IMR-90 (cell line): ENCODE data around the gene MEIOB.

ENCODE experiments used
- CHD1 ChIP-seq: IDR thresholded peaks from 2 replicates; pipeline ENCODE4 v1.6.1; 2012; ENCODE audit warnings: low read depth, low read length, improper control_type of control experiment
- CTCF ChIP-seq: conservative IDR thresholded peaks from 2 replicates; pipeline ENCODE4 v1.5.1; 2012; ENCODE audit warnings: mild to moderate bottlenecking, low read depth, low read length, improper control_type of control experiment
- POLR2A ChIP-seq: IDR thresholded peaks from 2 replicates; pipeline ENCODE4 v1.6.1; 2012; ENCODE audit warnings: mild to moderate bottlenecking, low read depth, low read length
- RAD21 ChIP-seq: IDR thresholded peaks from 2 replicates; pipeline ENCODE4 v1.6.1; 2012; ENCODE audit warnings: low read length, improper control_type of control experiment
- RCOR1 ChIP-seq: IDR thresholded peaks from 2 replicates; pipeline ENCODE4 v1.6.1; 2012; ENCODE audit warnings: mild to moderate bottlenecking, low read length, improper control_type of control experiment; ENCODE audit not compliant: insufficient replicate concordance
- USF2 ChIP-seq: fragments of 150-350 bp; IDR thresholded peaks from 2 replicates; pipeline ENCODE4 v1.6.1; 2017; ENCODE audit warnings: mild to moderate bottlenecking, antibody characterized with exemption, low read length, low read depth

GRCh38 chr16:1815461-1815860 lies 56.5 kb downstream of the MEIOB start:
- TF ChIP-seq CTCF = no peak
- no peak for TF ChIP-seq RCOR1
- TF ChIP-seq RAD21 = no peak
- no peak for TF ChIP-seq CHD1
- TF ChIP-seq POLR2A = no peak
- TF ChIP-seq USF2 = no peak
